Inferior parietal cortex (tissue), 1 donor: Measurements from ENCODE around the gene CNOT2.
"Not testable (repeated sequence)": the region's sequence is repeated elsewhere in the genome, so short reads cannot be mapped to it uniquely, and the experiment has no call there.

ENCODE experiments used
- DNase-seq: peaks from one replicate; pipeline ENCODE4 v3.0.0-alpha.2; 2016; ENCODE audit errors: extremely low spot score

The CNOT2 gene

GRCh38 chr12:70364695-70365397, 121.6 kb downstream of the CNOT2 start:
- no peak for DNase-seq

GRCh38 chr12:70365398-70365647, 122.1 kb downstream of the CNOT2 start:
- DNase-seq = no peak

- DNase-seq = no peak
Measured at GRCh38 chr12:70365648-70366518, 122.7 kb downstream of the CNOT2 start, which contains the start of gene KCNMB4. Gene KCNMB4, plus strand, starts transcription at chr12:70366290. Its CDS starts 445 bp downstream, at chr12:70366735.

GRCh38 chr12:70366581-70367257, 123.5 kb downstream of the CNOT2 start:
- DNase-seq = no peak

- peak; percentile 60 for DNase-seq
Measured at GRCh38 chr12:70367258-70368141, 124.3 kb downstream of the CNOT2 start.

GRCh38 chr12:70372881-70373280, 129.6 kb downstream of the CNOT2 start:
- DNase-seq = no peak

- no peak for DNase-seq
Measured at GRCh38 chr12:70379846-70380245, 136.6 kb downstream of the CNOT2 start.

- DNase-seq = no peak
Measured at GRCh38 chr12:70383484-70383883, 140.3 kb downstream of the CNOT2 start.

GRCh38 chr12:70383886-70384285, 140.7 kb downstream of the CNOT2 start:
- DNase-seq = no peak

- no peak for DNase-seq
Measured at GRCh38 chr12:70386771-70387170, 143.5 kb downstream of the CNOT2 start.

GRCh38 chr12:70389678-70390077, 146.4 kb downstream of the CNOT2 start:
- no peak for DNase-seq

- not testable (repeated sequence) for DNase-seq
Measured at GRCh38 chr12:70392631-70393030, 149.4 kb downstream of the CNOT2 start.

GRCh38 chr12:70393787-70394499, 150.7 kb downstream of the CNOT2 start:
- no peak for DNase-seq

GRCh38 chr12:70398002-70398401, 154.8 kb downstream of the CNOT2 start:
- no peak for DNase-seq

- DNase-seq = peak; percentile 36
Measured at GRCh38 chr12:70398862-70399261, 155.6 kb downstream of the CNOT2 start.

GRCh38 chr12:70399311-70399710, 156.1 kb downstream of the CNOT2 start:
- no peak for DNase-seq

- DNase-seq = no peak
Measured at GRCh38 chr12:70400124-70400523, 156.9 kb downstream of the CNOT2 start.

GRCh38 chr12:70402597-70402996, 159.4 kb downstream of the CNOT2 start:
- no peak for DNase-seq

- no peak for DNase-seq
Measured at GRCh38 chr12:70403826-70404225, 160.6 kb downstream of the CNOT2 start.
